Mesenchymal stem cell (in vitro differentiated cells and primary cell): ENCODE results near the gene KRT5.

ENCODE experiments used
- DNase-seq: peaks from one replicate; pipeline ENCODE4 v3.0.0-alpha.2; 2013
- H2AFZ ChIP-seq: one replicate; pipeline ENCODE4 v1.6.1; 2013; ENCODE audit warnings: low read depth, mild to moderate bottlenecking, control low read depth, inconsistent platforms, low read length, moderate library complexity
- H2AK5ac ChIP-seq: 2 replicates; pipeline ENCODE4 v1.6.1; 2013; ENCODE audit warnings: low read length, moderate library complexity, mild to moderate bottlenecking, inconsistent platforms; ENCODE audit not compliant: severe bottlenecking
- H2BK120ac ChIP-seq: one replicate; pipeline ENCODE4 v1.6.1; 2013; ENCODE audit warnings: low read depth, mild to moderate bottlenecking, inconsistent platforms, low read length, moderate library complexity
- H2BK12ac ChIP-seq, 2 experiments: one replicate each; pipeline ENCODE4 v1.6.1; 2013; ENCODE audit warnings: inconsistent platforms in 2 of 2, low read length in 2 of 2, mild to moderate bottlenecking in 2 of 2, moderate library complexity in 2 of 2, control low read depth in 1 of 2
- H2BK15ac ChIP-seq: one replicate; pipeline ENCODE4 v1.6.1; 2013; ENCODE audit warnings: mild to moderate bottlenecking, low read depth, inconsistent platforms; ENCODE audit not compliant: poor library complexity, severe bottlenecking
- H2BK5ac ChIP-seq: 2 replicates; pipeline ENCODE4 v1.6.1; 2013; ENCODE audit warnings: low read depth, mild to moderate bottlenecking, low read length, control low read depth, inconsistent platforms; ENCODE audit not compliant: poor library complexity, severe bottlenecking
- H3K14ac ChIP-seq, 2 experiments: one replicate each; pipeline ENCODE4 v1.6.1; 2013; ENCODE audit warnings: inconsistent platforms in 2 of 2, low read length in 2 of 2, control low read depth in 1 of 2, mild to moderate bottlenecking in 1 of 2, moderate library complexity in 1 of 2
- H3K18ac ChIP-seq, 2 experiments: one replicate each; pipeline ENCODE4 v1.6.1; 2013; ENCODE audit warnings: inconsistent platforms in 2 of 2, low read length in 2 of 2, control low read depth in 1 of 2, low read depth in 1 of 2, mild to moderate bottlenecking in 1 of 2
- H3K23ac ChIP-seq, 2 experiments: one replicate each; pipeline ENCODE4 v1.6.1; 2013; ENCODE audit warnings: inconsistent platforms in 2 of 2, low read length in 2 of 2, mild to moderate bottlenecking in 2 of 2, moderate library complexity in 2 of 2, control low read depth in 1 of 2
- H3K27ac ChIP-seq: 2 replicates; pipeline ENCODE4 v1.5.1; 2013; ENCODE audit warnings: mild to moderate bottlenecking, moderate library complexity, low read length, control low read depth, inconsistent platforms; ENCODE audit not compliant: poor library complexity, severe bottlenecking
- H3K27me3 ChIP-seq, 2 experiments: 2 replicates each; pipeline versions ENCODE4 v1.6.1 to v1.7.0; 2013; ENCODE audit warnings: low read length in 2 of 2, mild to moderate bottlenecking in 2 of 2, moderate library complexity in 2 of 2, control low read depth in 1 of 2, inconsistent platforms in 1 of 2; ENCODE audit not compliant: control insufficient read depth in 1 of 2, insufficient read depth in 1 of 2
- H3K36me3 ChIP-seq, 2 experiments: 2 replicates each; pipeline versions ENCODE4 v1.6.1 to v1.7.0; 2013; ENCODE audit warnings: low read length in 2 of 2, control low read depth in 1 of 2, inconsistent platforms in 1 of 2, low read depth in 1 of 2, mild to moderate bottlenecking in 1 of 2; ENCODE audit not compliant: insufficient read depth in 2 of 2, control insufficient read depth in 1 of 2
- H3K4ac ChIP-seq, 2 experiments: one replicate each; pipeline ENCODE4 v1.6.1; 2013; ENCODE audit warnings: inconsistent platforms in 2 of 2, low read length in 2 of 2, mild to moderate bottlenecking in 2 of 2, moderate library complexity in 2 of 2, control low read depth in 1 of 2, low read depth in 1 of 2
- H3K4me1 ChIP-seq: 2 replicates; pipeline ENCODE4 v1.6.1; 2013; ENCODE audit warnings: low read depth, low read length, control low read depth; ENCODE audit not compliant: control insufficient read depth, insufficient read depth
- H3K4me2 ChIP-seq: 2 replicates; pipeline ENCODE4 v1.6.1; 2013; ENCODE audit warnings: low read length, mild to moderate bottlenecking, inconsistent platforms; ENCODE audit not compliant: poor library complexity, severe bottlenecking
- H3K4me3 ChIP-seq, 2 experiments: 2 replicates each; pipeline versions ENCODE4 v1.5.1 to v1.7.0; 2013; ENCODE audit warnings: low read length in 2 of 2, mild to moderate bottlenecking in 2 of 2, control low read depth in 1 of 2, low read depth in 1 of 2; ENCODE audit not compliant: insufficient read depth in 1 of 2
- H3K79me1 ChIP-seq: replicated peaks from 2 replicates; pipeline ENCODE4 v1.6.1; 2013; ENCODE audit warnings: mild to moderate bottlenecking, control low read depth, low read length, inconsistent platforms; ENCODE audit not compliant: poor library complexity, severe bottlenecking
- H3K9ac ChIP-seq: 2 replicates; pipeline ENCODE4 v1.7.0; 2013; ENCODE audit warnings: mild to moderate bottlenecking, low read length, moderate library complexity
- H3K9me3 ChIP-seq: 2 replicates; pipeline ENCODE4 v1.7.0; 2013; ENCODE audit warnings: mild to moderate bottlenecking, low read length; ENCODE audit not compliant: control insufficient read depth
- H4K8ac ChIP-seq: one replicate; pipeline ENCODE4 v1.6.1; 2013; ENCODE audit warnings: inconsistent platforms, mild to moderate bottlenecking, low read length, moderate library complexity
- H4K91ac ChIP-seq: one replicate; pipeline ENCODE4 v1.6.1; 2013; ENCODE audit warnings: mild to moderate bottlenecking, low read length, inconsistent platforms
- WGBS: methylation state at CpG from one replicate; pipeline ENCODE4 v1.1.7; 2013; ENCODE audit warnings: mixed read lengths; 5-methylcytosine and 5-hydroxymethylcytosine counted together

The KRT5 gene

GRCh38 chr12:52523824-52524223, 3.6 kb upstream of the KRT5 start:
- H4K91ac ChIP-seq = no peak overlapping the region
- H3K9me3 ChIP-seq = no peaks in the 10 kb centered on the region
- H2AFZ ChIP-seq = no peak overlapping the region
- no peak overlapping the region for H3K14ac ChIP-seq
- H3K18ac ChIP-seq = no peak overlapping the region
- H2BK120ac ChIP-seq = no peak overlapping the region
- H3K79me1 ChIP-seq = no peaks in the 10 kb centered on the region
- H3K27ac ChIP-seq = no peak overlapping the region
- H2BK12ac ChIP-seq = no peak overlapping the region
- no peak overlapping the region for H2BK5ac ChIP-seq
- no peaks in the 10 kb centered on the region for H3K36me3 ChIP-seq
- no peak for DNase-seq
- no peak overlapping the region for H3K9ac ChIP-seq
- peaks cover 19 to 73% of the 10 kb centered on the region in 2 experiments for H3K27me3 ChIP-seq
- no peak overlapping the region for H3K4me2 ChIP-seq
- WGBS = 90% methylated on average over 4 of the region's 4 CpGs
- H4K8ac ChIP-seq = no peak overlapping the region
- no peak overlapping the region for H2AK5ac ChIP-seq
- H3K23ac ChIP-seq = no peak overlapping the region
- H3K4ac ChIP-seq = no peak overlapping the region
- no peak overlapping the region for H2BK15ac ChIP-seq
- H3K4me1 ChIP-seq = no peaks in the 10 kb centered on the region
- H3K4me3 ChIP-seq = no peak overlapping the region

- Histone ChIP-seq H3K9me3 (no peaks in the 10 kb centered on the region), H3K23ac (no peak overlapping the region), H2AFZ (peak overlapping the region; percentile 20), H3K27ac (no peak overlapping the region), H2BK5ac (no peak overlapping the region), H3K4ac (no peak overlapping the region), H2BK120ac (no peak overlapping the region), H3K36me3 (no peaks in the 10 kb centered on the region), H2BK15ac (no peak overlapping the region), H3K4me2 (no peak overlapping the region), H3K79me1 (no peaks in the 10 kb centered on the region), H2BK12ac (no peak overlapping the region), H3K4me3 (no peak overlapping the region), H3K18ac (no peak overlapping the region), H3K14ac (no peak overlapping the region), H3K27me3 (peaks cover 19 to 85% of the 10 kb centered on the region in 2 experiments), H4K8ac (no peak overlapping the region), H4K91ac (no peak overlapping the region), H3K4me1 (no peaks in the 10 kb centered on the region), H3K9ac (no peak overlapping the region), H2AK5ac (no peak overlapping the region)
- 79% methylated on average over 10 of the region's 10 CpGs for WGBS
- no peak for DNase-seq
These were observed 2.3 kb upstream of the KRT5 start for GRCh38 chr12:52522346-52523011.

DNA sequence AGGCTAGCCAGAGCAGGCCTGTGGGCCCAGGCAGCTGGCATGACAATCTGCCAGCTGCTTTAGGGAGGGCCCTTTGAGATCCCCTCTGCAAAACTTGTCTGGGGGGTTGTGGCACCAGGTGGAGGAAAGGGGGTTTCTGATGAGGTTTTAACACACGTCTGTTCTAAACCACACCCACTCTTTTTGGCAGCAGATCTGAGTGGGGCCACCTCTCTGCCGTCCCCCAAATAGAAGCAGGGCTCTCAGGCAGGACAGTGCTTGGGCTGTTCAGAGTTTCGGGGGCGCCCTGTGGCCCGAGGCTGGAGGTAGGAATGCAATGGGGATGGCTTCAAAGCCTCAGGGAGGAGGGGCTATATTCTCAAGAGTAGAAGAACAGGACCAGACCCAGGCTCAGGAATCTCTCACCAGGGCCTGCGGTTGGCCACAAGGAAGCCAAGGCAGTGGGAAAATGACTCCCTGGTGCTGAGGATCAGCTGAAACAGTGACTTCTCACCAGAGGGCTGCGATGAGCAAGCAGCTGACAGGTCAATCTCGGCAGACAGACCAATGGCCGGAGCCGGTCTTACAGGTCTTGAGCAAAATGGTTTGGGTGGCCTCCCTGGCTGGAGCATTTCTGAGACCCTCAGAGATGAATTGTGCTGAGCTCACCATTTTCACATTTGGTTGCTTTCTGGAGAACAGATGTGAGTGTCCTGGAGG, 1.5 kb upstream of the KRT5 start:
- Histone ChIP-seq H3K27me3 (peaks cover 19 to 87% of the 10 kb centered on the region in 2 experiments), H2BK5ac (no peak overlapping the region), H3K18ac (no peak overlapping the region), H3K9me3 (no peaks in the 10 kb centered on the region), H3K27ac (no peak overlapping the region), H3K23ac (no peak overlapping the region), H4K91ac (no peak overlapping the region), H2AFZ (no peak overlapping the region), H4K8ac (no peak overlapping the region), H3K79me1 (no peaks in the 10 kb centered on the region), H2BK15ac (no peak overlapping the region), H3K4ac (no peak overlapping the region), H3K36me3 (no peaks in the 10 kb centered on the region), H3K4me2 (no peak overlapping the region), H2BK12ac (no peak overlapping the region), H3K4me1 (no peaks in the 10 kb centered on the region), H3K4me3 (no peak overlapping the region), H3K14ac (no peak overlapping the region), H3K9ac (no peak overlapping the region), H2BK120ac (no peak overlapping the region), H2AK5ac (no peak overlapping the region)
- no peak for DNase-seq
- WGBS = 69% methylated on average over 9 of the region's 10 CpGs

GRCh38 chr12:52521175-52521567, 977 bp upstream of the KRT5 start:
- Histone ChIP-seq H3K4ac (no peak overlapping the region), H3K9ac (no peak overlapping the region), H3K23ac (no peak overlapping the region), H3K27me3 (peaks cover 23 to 87% of the 10 kb centered on the region in 2 experiments), H2AFZ (no peak overlapping the region), H3K14ac (no peak overlapping the region), H3K4me2 (no peak overlapping the region), H4K91ac (no peak overlapping the region), H2BK5ac (no peak overlapping the region), H2BK12ac (no peak overlapping the region), H3K27ac (no peak overlapping the region), H3K18ac (no peak overlapping the region), H2AK5ac (no peak overlapping the region), H3K36me3 (no peaks in the 10 kb centered on the region), H2BK120ac (no peak overlapping the region), H3K4me1 (no peaks in the 10 kb centered on the region), H3K9me3 (no peaks in the 10 kb centered on the region), H3K79me1 (no peaks in the 10 kb centered on the region), H2BK15ac (no peak overlapping the region), H3K4me3 (no peak overlapping the region), H4K8ac (no peak overlapping the region)
- no peak for DNase-seq
- 76% methylated on average over 10 of the region's 10 CpGs for WGBS
